A549 (cell line): Measurements from ENCODE around the gene SCAP.

Source experiments
- EP300 ChIP-seq, 2 experiments: fragments of >200 bp; sonication (Bioruptor Twin); formaldehyde crosslinking; IDR thresholded peaks; 2 replicates in 1 of 2; 3 replicates in 1 of 2; pipeline ENCODE4 v1.6.1; 2016 to 2017
- JUN ChIP-seq, 2 experiments: fragments of >200 bp; sonication (Bioruptor Twin); formaldehyde crosslinking; IDR thresholded peaks; 2 replicates in 1 of 2; 3 replicates in 1 of 2; pipeline ENCODE4 v1.6.1; 2016 to 2017
- POLR2A ChIP-seq: IDR thresholded peaks from 2 replicates; pipeline ENCODE4 v1.6.1; 2012; ENCODE audit warnings: mild to moderate bottlenecking, low read length
- RAD21 ChIP-seq, 2 experiments: fragments of >200 bp in 1 of 2; sonication (Bioruptor Twin) in 1 of 2; formaldehyde crosslinking in 1 of 2; IDR thresholded peaks in 1 of 2; conservative IDR thresholded peaks in 1 of 2; 2 replicates in 1 of 2; 3 replicates in 1 of 2; pipeline ENCODE4 v1.6.1; 2012 to 2018; ENCODE audit warnings: inconsistent platforms in 1 of 2
- REST ChIP-seq: fragments of 200-600 bp; sonication (generic); IDR thresholded peaks from 2 replicates; pipeline ENCODE4 v1.6.1; 2016; ENCODE audit warnings: antibody characterized with exemption, mild to moderate bottlenecking, moderate library complexity
- RFX5 ChIP-seq: fragments of 450-650 bp; IDR thresholded peaks from 2 replicates; pipeline ENCODE4 v1.7.1; 2014; ENCODE audit warnings: antibody characterized with exemption, mild to moderate bottlenecking, moderate library complexity

GRCh38 chr3:47469616-47470015 lies 6.1 kb downstream of the SCAP start:
- TF ChIP-seq RAD21 (conservative IDR thresholded peaks at IDR 0.05 in 1 of 2, IDR thresholded peaks at IDR 0.05 in 1 of 2) (no peak), JUN (IDR thresholded peaks at IDR 0.05) (no peak), REST (no peak), POLR2A (no peak), RFX5 (no peak), EP300 (IDR thresholded peaks at IDR 0.05) (no peak)
